DOHH2 (cell line): ENCODE measurements around the gene ITPK1.

Source experiments
- CTCF ChIP-seq: fragments of 200-600 bp; sonication (generic); IDR thresholded peaks from one replicate; pipeline ENCODE4 v1.5.1; 2014; ENCODE audit warnings: antibody characterized with exemption, mild to moderate bottlenecking, low read depth, low read length; ENCODE audit not compliant: poor library complexity, severe bottlenecking
- EZH2phosphoT487 ChIP-seq: fragments of 200-600 bp; sonication (generic); IDR thresholded peaks from 2 replicates; pipeline ENCODE4 v1.6.1; 2017; ENCODE audit warnings: borderline replicate concordance, mild to moderate bottlenecking, antibody characterized with exemption, low read length, moderate library complexity, mixed read lengths

GRCh38 chr14:93028724-93029076 is 87.0 kb downstream of the ITPK1 start:
- no peak for TF ChIP-seq CTCF
- TF ChIP-seq EZH2phosphoT487 = no peak
